Limb (tissue), 2 donors: ENCODE measurements around the gene ZNF37A.
"Not testable (repeated sequence)": the region's sequence is repeated elsewhere in the genome, so short reads cannot be mapped to it uniquely, and the experiment has no call there.

Source experiments
- DNase-seq, 2 donors: peaks; one replicate each; pipeline ENCODE4 v3.0.0-alpha.2; 2016; ENCODE audit errors: extremely low spot score in 2 of 2

ZNF37A gene

DNA sequence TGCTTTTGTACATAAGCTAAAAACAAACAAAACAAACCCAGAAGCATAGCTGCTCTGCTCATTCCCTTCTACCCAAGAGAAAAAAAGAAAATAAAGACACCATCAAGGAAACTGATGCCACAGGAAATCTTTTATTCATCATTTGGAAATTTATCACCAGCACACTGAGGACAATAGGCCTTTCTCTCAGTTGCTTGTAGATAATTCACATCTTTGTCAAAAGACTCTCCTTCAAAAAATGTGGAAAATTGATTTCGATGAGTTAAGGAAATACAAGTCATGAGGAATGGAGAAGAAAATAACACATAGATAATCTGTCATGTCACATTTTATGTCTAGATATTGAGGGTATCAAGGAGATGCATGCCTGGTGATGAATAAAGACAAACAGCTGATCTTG lies 53.5 kb downstream of the ZNF37A start:
- no peak for DNase-seq

DNA sequence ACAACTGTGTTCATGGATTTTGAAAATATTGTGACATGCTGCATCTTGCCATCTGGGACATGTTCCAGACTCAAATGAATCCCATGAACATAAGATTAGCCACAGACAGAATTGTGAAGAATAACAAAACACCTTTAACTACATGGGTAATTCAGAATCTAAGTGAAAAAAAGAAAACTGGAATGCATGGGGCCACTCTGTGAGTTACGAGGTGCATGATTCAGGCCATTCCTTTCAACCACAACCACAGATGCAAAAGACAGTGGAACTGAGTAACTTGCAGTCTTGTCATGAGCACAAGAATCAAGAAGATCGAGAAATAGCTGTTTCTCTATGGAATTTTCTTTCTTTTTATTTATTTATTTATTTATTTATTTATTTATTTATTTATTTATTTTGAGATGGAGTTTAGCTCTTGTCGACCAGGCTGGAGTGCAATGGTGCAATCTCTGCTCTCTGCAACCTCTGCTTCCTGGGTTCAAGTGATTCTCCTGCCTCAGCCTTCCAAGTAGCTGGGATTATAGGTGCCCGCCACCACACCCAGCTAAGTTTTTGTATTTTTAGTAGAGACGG lies 56.8 kb downstream of the ZNF37A start:
- DNase-seq = not testable (repeated sequence)

DNA sequence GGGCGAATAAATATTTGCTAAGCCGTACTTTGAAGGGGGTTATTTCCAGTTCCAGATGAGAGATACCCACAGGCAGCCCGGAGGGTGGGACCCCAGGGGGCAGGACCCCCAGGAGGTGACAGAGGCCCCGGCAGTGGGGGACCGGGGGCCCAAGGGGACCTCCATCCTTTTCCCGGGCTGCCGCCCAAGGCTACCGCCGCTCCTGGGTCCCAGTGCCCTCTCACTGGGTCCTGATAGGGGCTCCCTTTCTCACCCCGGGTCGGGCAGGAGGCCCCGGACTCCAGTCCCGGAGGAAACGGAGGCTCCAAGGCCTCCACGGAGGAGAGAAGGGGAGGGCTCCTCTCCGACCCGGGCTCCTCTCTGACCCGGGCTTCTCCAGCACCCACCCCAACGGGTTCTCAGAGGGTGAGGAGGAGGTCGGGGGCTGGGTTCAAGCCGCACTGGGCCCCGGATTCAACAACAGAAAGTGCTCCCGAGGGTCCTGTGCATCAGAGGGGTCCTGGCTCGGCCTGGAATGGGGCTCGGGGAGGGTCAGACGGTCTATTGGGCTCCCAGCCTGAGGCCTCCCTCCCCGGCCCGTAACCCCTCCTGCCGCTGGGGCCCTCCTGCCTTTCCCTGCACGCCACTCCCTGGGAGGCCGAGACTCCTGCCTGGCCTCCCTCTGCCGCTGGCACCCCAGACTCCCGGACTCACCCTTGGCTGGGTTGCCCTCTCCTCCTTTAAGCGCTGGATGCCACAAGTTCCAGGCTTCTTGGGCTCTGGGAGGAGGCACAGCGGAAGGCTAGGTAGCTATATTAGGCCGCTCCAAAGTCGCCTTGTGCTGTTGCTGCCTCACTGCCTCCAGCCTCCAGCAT lies 62.5 kb downstream of the ZNF37A start:
- DNase-seq = no peak

DNA sequence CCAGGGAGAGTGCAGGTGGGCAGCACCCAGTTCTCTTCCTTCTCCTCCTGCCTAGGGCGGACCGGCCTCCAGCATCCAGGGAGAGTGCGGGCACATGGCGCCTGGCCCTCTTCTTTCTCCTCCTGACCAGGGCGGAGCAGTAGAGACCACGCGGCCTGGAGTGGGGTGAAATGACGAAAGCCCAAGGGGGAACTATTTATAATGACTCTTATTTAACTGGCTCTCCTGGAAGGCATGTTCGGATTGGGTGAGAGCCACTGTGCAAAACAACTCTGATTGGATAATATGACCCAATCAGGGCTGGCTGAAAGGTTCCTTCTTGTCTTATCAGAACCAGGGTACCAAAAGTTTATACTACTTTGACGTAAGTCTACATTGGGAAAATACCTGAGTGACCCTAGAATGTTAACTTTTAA lies 63.1 kb downstream of the ZNF37A start:
- DNase-seq = no peak

DNA sequence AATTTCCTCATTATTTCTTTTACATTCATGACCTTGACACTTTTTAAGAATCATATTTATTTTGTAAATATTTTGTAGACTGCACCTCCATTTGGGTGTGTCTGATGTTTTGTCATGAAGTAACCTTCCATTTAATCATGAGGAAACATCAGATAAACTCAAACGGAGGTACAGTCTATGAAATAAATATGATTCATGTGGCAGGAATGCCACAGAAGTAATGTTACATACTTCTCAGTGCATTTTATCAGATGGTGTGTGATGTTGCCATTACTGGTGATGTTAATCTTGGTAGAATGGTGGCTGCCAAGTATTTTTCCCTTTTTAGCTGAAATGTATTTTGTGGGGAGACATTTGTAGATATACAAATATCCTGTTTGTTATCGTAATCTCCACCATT lies 64.9 kb downstream of the ZNF37A start:
- DNase-seq = no peak

DNA sequence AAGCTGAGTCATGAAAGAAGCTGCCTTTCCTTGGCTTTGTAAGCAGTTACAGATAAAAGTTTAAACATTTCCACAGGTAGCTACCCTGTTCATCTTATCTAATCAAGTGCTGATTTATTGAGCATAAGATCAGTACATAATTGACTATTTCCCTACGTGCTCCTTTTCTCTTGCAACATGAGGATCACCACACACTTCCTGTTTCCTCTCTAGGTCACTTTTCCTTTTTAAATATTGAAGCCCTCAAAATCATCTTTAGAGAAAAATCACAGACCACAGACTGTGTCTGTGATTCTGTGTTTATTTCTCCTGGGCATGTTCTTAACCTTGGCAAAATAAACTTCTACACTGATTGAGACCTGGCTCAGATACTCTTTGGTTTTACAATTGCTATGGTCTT lies 69.5 kb downstream of the ZNF37A start:
- no peak for DNase-seq

DNA sequence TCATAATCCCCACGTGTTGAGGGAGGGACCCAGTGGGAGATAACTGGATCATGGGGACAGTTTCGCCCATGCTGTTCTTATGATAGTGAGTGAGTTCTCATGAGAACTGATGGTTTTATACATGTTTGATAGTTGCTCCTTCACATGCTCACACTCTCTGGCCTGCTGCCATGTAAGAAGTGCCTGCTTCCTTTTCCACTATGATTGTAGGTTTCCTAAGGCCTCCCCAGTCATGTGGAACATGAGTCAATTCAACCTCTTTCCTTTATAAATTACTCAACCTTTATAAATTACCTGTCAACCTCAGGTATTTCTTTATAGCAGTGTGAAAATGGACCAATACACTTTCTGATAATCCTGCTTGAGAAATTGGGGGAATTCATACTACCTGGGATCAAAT lies 80.2 kb downstream of the ZNF37A start:
- no peak for DNase-seq

DNA sequence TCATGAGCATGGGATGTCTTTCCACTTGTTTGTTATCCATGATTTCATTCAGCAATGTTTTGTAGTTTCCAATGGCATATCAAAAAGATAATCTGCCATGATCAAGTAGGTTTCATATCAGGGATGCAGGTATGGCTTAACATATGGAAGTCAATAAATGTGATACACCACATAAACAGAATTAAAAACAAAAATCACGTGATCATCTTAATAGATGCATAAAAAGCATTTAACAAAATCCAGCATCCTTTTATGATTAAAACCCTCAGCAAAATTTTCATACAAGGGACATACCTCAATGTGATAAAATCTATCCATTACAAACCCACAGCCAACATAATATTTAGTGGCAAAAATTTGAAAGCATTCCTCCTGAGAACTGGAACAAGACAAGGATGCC lies 90.3 kb downstream of the ZNF37A start:
- no peak for DNase-seq
